ENCODE results near the gene FBRSL1.
"Not testable (repeated sequence)": the region's sequence is repeated elsewhere in the genome, so short reads cannot be mapped to it uniquely, and the experiment has no call there.

FBRSL1 gene

GRCh38 chr12:132470397-132470796 is 19.6 kb upstream of the FBRSL1 start:
- no peak for DNase-seq (ENCODE audit: low read depth in 2 of 2)

DNA sequence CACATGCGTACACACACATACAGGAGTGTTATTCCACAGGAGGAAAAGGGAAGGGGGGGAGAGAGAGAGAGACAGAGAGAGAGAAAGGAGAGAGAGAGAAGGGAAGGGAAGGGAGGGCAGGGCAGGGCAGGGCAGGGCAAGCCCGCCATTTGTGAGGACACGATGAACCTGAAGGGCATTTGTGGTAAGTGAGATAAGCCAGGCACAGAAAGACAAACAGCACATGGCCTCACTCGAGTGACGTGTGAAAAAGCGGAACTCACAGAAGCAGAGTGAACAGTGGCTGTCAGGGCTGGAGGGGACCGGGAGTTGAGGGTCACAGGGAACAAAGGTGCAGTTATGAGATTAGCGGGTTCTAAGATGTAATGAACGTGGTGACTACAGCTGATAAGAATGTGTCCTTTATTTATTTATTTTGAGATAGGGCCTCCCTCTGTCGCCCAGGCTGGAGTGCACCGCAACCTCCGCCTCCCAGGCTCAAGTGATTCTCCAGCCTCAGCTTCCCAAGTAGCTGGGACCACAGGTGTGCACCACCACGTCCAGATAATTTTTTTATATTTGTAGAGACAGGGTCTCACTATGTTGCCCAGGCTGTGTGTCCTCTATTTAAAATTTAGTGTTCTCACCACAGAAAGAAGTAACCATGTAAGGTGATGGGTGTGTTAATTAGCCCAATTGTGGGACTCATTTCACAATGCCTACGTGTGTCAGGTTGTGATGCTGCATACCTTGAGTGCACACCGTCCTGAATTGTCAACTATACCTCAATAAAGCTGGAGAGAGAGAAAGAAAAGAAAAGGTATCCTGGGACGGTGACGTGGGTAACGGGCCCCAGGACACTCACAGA is 18.7 kb upstream of the FBRSL1 start:
- DNase-seq (ENCODE audit: low read depth in 2 of 2): no peak

DNA sequence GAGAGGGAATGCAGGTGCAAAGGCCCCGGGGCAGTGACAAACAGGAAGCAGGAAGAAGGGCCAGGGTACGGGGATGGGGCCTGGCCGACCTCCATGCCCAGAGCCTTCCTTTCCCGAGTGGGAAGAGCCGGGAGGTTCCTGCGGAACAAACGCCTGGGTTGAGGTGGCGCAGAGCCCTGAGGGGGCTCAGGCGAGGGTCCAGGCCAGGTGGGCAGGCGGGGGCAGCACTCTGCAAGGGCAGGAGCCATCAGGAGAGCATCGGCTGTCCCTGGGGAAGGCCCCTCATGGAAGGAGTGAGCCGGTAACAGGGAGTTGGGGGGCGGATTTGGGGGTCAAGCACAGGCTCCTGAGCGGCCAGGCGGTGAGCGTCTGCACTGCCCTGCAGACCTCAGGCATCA is 18.1 kb upstream of the FBRSL1 start:
- DNase-seq (ENCODE audit: low read depth in 2 of 2): no peak

- DNase-seq (ENCODE audit: low read depth in 2 of 2): no peak
Observed at GRCh38 chr12:132472386-132472785, 17.6 kb upstream of the FBRSL1 start.

DNA sequence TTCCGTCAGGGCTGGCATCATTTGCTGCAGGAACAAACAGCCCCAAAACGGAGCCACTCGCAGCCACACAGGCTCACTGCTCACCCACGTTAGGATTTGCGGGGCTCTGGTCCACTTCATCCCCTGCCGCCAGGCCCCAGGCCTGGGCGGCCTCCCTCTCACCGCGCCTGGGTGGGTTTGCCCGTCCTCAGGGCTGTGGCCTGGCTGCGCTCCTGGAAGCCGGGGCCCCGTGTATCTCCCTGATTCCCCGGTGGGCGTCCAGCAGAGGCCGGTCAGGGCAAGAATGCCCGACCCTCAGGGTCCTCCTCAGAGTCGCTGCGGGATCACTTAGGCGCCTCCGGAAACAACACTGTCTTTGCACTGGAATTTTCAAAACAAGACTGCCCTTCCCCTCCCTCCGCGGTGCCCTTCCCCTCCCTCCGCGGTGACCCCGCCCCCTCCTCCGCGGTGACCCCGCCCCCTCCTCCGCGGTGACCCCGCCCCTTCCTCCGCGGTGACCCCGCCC is 15.7 kb upstream of the FBRSL1 start:
- no peak for DNase-seq (ENCODE audit: low read depth in 2 of 2)

- not testable (repeated sequence) for DNase-seq (ENCODE audit: low read depth in 2 of 2)
Observed at GRCh38 chr12:132474799-132475303, 15.1 kb upstream of the FBRSL1 start.

DNA sequence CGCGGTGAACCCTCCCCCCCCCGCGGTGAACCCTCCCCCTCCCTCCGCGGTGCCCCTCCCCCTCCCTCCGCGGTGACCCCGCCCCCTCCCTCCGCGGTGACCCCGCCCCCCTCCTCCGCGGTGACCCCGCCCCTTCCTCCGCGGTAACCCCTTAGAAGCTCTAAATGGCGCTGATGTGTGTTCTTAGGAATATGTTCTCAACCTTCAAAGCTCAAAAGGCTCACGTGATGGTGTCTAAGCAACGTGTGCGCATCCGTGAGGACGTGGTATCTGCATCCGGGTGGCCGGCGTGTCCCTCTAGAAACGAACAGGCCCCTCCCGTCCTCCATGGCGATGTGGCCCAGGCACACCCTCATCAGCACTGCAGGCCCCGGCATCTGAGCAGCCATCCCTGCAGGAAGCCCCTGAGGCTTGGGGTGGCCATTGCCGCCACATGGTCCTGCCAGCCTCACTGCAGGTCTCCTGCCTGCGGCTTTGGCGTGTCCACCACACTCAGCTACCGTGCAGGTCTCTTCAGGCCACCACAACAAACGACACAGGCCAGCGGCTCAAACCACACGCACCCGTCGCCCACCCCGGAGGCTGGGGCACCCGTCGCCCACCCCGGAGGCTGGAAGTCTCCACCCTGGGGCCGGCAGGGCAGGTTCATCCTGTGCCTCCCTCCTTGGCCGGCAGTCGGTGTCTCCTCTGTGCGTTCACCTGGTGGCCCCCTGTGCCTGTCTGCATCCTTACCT is 14.5 kb upstream of the FBRSL1 start:
- DNase-seq (ENCODE audit: low read depth in 2 of 2): no peak

DNA sequence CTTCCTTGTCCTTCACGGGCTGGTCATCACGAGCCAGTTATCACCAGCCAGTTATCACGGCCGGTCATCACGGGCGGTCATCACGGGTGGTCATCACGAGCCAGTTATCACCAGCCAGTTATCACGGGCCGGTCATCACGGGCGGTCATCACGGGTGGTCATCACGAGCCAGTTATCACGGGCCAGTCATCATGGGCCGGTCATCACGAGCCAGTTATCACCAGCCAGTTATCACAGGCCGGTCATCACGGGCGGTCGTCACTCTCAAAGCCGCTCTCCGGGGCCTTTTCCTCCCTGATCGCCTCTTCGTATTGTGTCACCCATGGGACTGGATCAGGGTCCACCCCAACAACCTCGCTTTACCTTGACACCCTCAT is 13.9 kb upstream of the FBRSL1 start:
- DNase-seq (ENCODE audit: low read depth in 2 of 2): no peak

GRCh38 chr12:132476421-132476820 is 13.5 kb upstream of the FBRSL1 start:
- DNase-seq (ENCODE audit: low read depth in 2 of 2): no peak

DNA sequence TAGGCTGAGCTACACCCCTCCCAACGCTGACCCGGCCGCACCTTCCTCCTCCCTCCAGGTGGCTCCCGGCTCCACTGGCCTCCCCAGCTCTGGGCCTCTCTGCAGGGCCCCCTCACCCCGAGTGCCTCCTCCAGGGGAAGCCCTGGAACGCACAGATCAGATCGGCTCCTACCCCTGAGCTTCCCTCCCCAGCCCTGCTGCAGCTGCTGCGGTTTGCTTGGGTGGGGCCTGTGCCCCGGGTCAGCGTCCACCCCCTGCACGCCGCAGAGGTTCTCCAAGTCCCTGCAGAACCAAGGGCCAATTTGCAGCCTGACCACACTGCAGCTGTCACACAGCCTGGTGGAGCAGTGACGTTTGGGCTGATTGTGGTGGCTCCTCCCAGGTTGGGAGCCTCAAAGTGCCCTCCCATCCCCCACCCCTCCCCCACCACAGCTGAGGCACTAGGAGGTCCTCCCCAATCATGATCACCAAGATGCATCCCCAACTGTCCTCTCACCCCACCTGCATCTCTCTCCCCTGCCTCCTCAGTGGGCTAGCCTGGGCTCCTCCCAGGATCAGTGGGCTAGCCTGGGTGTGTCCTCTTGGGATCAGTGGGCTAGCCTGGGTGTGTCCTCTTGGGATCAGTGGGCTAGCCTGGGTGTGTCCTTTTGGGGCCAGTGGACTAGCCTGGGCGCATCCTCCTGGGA is 12.8 kb upstream of the FBRSL1 start:
- no peak for DNase-seq (ENCODE audit: low read depth in 2 of 2)

- DNase-seq (ENCODE audit: low read depth in 2 of 2): no peak
Observed at GRCh38 chr12:132477703-132478432, 12.1 kb upstream of the FBRSL1 start.

- no peak for DNase-seq (ENCODE audit: low read depth in 2 of 2)
Observed at GRCh38 chr12:132478433-132478803, 11.5 kb upstream of the FBRSL1 start.

DNA sequence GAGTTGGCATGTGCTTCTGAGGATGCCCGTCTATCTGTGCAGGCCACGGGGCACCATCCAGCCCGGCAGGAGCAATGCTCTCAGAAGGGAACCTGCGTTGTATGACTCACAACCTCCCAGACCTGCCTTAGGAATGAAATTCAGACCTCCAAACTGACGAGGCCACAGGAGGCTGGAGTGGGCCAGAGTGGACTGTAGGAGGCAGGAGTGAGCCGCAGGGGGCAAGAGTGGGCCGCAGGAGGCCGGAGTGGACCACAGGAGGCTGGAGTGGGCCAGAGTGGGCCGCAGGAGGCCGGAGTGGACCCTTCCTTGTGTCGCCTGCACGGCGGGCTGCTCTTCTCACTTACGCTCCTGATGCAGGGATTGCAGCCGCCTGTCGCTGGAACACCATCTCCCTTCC is 11.1 kb upstream of the FBRSL1 start:
- DNase-seq (ENCODE audit: low read depth in 2 of 2): no peak

GRCh38 chr12:132479291-132479690 is 10.7 kb upstream of the FBRSL1 start:
- no peak for DNase-seq (ENCODE audit: low read depth in 2 of 2)

GRCh38 chr12:132479938-132480622 is 9.9 kb upstream of the FBRSL1 start:
- DNase-seq (ENCODE audit: low read depth in 2 of 2): no peak

DNA sequence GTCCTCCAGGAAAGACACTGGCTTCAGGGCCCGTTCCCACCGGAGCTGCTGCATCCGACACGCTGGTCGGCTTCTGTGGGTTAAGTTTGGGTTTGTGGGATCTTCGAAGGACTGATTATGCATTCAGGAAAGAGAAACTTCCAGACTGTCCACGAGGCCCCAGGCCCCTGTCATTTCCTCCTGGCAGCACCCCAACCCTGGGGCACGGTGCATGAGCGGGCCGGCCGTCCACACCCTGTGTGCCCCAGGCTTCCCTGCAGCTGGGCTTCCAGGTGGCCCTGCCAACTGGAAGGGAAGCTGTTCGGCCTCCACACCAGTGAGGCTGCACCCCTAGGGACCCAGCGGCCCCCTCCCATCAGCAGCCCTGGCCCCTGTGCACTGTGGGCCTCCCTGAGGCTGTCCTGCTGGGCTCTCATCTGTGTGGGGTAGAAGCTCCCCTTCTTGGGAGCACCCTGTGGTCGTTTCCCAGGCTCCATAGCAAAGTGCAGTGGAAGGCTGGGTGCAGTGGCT is 9.3 kb upstream of the FBRSL1 start:
- DNase-seq (ENCODE audit: low read depth in 2 of 2): no peak

- DNase-seq (ENCODE audit: low read depth in 2 of 2): no peak
Observed at GRCh38 chr12:132481345-132481744, 8.6 kb upstream of the FBRSL1 start.

GRCh38 chr12:132481771-132482745 is 7.9 kb upstream of the FBRSL1 start:
- no peak for DNase-seq (ENCODE audit: low read depth in 2 of 2)

GRCh38 chr12:132482771-132483170 is 7.2 kb upstream of the FBRSL1 start:
- DNase-seq (ENCODE audit: low read depth in 2 of 2): no peak

DNA sequence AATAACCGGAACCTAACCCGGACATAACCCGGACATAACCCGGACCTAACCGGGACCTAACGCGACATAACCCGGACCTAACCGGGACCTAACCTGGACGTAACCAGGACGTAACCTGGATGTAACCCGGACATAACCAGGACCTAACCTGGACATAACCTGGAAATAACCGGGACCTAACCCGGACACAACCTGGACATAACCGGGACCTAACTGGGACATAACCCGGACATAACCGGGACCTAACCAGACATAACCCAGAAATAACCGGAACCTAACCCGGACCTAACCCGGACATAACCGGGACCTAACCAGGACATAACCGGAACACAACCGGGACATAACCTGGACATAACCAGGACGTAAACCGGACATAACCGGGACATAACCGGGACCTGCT is 6.7 kb upstream of the FBRSL1 start:
- no peak for DNase-seq (ENCODE audit: low read depth in 2 of 2)
